H1 (cell line): ENCODE data around the gene ARHGAP28. TPM values are rescaled to one million over a fixed set of nuclear protein-coding genes. Genes with fewer than 3 reads are reported as not detected.

Source experiments
- BCL11A ChIP-seq, 2 experiments: IDR thresholded peaks; one replicate each; pipeline ENCODE4 v1.6.1; 2011; ENCODE audit warnings: low read depth in 2 of 2, low read length in 2 of 2, mild to moderate bottlenecking in 2 of 2
- CHD1 ChIP-seq: IDR thresholded peaks from 2 replicates; pipeline ENCODE4 v1.6.1; 2012; ENCODE audit warnings: low read depth, low read length, improper control_type of control experiment
- CHD2 ChIP-seq: IDR thresholded peaks from 2 replicates; pipeline ENCODE4 v1.6.1; 2012; ENCODE audit warnings: low read length, improper control_type of control experiment
- KDM4A ChIP-seq: IDR thresholded peaks from one replicate; pipeline ENCODE4 v1.7.1; 2012; ENCODE audit warnings: low read depth, mild to moderate bottlenecking, moderate library complexity, low read length, inconsistent platforms; ENCODE audit not compliant: severe bottlenecking
- SAP30 ChIP-seq: fragments of 300-600 bp; sonication (generic); IDR thresholded peaks from 2 replicates; pipeline ENCODE4 v1.7.1; 2012; ENCODE audit warnings: low read length, moderate library complexity, mild to moderate bottlenecking, inconsistent platforms; ENCODE audit not compliant: insufficient read depth, insufficient replicate concordance
- SIRT6 ChIP-seq: IDR thresholded peaks from one replicate; pipeline ENCODE4 v1.7.1; 2012; ENCODE audit warnings: low read length, inconsistent platforms
- TAF7 ChIP-seq: optimal IDR thresholded peaks from 2 replicates; pipeline ENCODE3; 2011; ENCODE audit warnings: low read depth, mild to moderate bottlenecking, inconsistent platforms, low read length, moderate library complexity, borderline replicate concordance
- polyA plus RNA-seq, 7 experiments: library from polyadenylated mRNA; depleted of rRNA in 3 of 7; stranded (reverse) in 5 of 7; unstranded in 2 of 7; fragments of >200 nt in 5 of 7; fragments of 200-250 nt in 2 of 7; gene quantifications; 1 replicate in 5 of 7; 2 replicates in 1 of 7; 4 replicates in 1 of 7; pipeline versions ENCODE4 v1.2.1 to v1.2.3, GENCODE V29; 2011 to 2013; ENCODE audit warnings: missing spikeins in 2 of 7, mixed read lengths in 2 of 7
- total RNA-seq: library from RNA; stranded (reverse); fragmentation: NEBNext Ultra II Directional; extraction: Animal tissue kit (Norgen Biotek cat#: 25700); gene quantifications from 2 replicates; pipeline ENCODE4 v1.2.1, GENCODE V29; 2021

The ARHGAP28 gene
- total and polyA plus RNA-seq, 2 of the 8 experiments (the other 6 are each of a cell fraction or from before 2014, with no cell fraction given), result 2.9 to 14.4 TPM

- TF ChIP-seq KDM4A, result no peak
- no peak for TF ChIP-seq SIRT6
- TF ChIP-seq CHD1, result no peak
- TF ChIP-seq CHD2, result no peak
- no peak for TF ChIP-seq SAP30
- TF ChIP-seq TAF7, result no peak
- TF ChIP-seq BCL11A (IDR thresholded peaks at IDR 0.05; ENCODE audit: low read depth in 2 of 2, low read length in 2 of 2), result no peak
Observed at GRCh38 chr18:6719098-6719846, 10.2 kb upstream of the ARHGAP28 start (continued).
